HEK293 (cell line): Measurements from ENCODE around the gene AADAT.

Source experiments
- CTCF ChIA-PET: fragments of 350-600 bp; formaldehyde crosslinking; extraction: SDS; loops from one replicate; lab custom pipeline; 2021; ENCODE audit warnings: antibody characterized with exemption; lab: Yijun Ruan, JAX
- POLR2A ChIA-PET: fragments of 300-600 bp; formaldehyde crosslinking; extraction: SDS; loops from one replicate; lab custom pipeline; 2020; ENCODE audit warnings: antibody characterized with exemption, inconsistent platforms; lab: Yijun Ruan, JAX
- H3K27ac ChIP-seq: fragments of 200-500 bp; sonication (Bioruptor generic); 2 replicates; pipeline ENCODE4 v1.5.1; 2014; ENCODE audit warnings: low read depth, low read length, control low read depth, inconsistent platforms; ENCODE audit errors: extremely low read depth
- H3K36me3 ChIP-seq, 2 experiments: fragments of 200-500 bp in 1 of 2; sonication (Bioruptor generic) in 1 of 2; 1 replicate in 1 of 2; 2 replicates in 1 of 2; pipeline ENCODE4 v1.5.1; 2014 to 2017; ENCODE audit warnings: inconsistent platforms in 2 of 2, low read length in 2 of 2; ENCODE audit not compliant: control insufficient read depth in 2 of 2, insufficient read depth in 1 of 2
- H3K4me1 ChIP-seq: fragments of 200-500 bp; sonication (Bioruptor generic); 2 replicates; pipeline ENCODE4 v1.5.1; 2014; ENCODE audit warnings: mild to moderate bottlenecking, low read length, inconsistent platforms; ENCODE audit not compliant: control insufficient read depth, insufficient read depth
- H3K4me3 ChIP-seq: 2 replicates; pipeline ENCODE4 v1.5.1; 2011; ENCODE audit warnings: low read depth, mild to moderate bottlenecking, control low read depth, low read length, moderate library complexity
- H3K9me3 ChIP-seq: fragments of 200-500 bp; sonication (Bioruptor generic); 2 replicates; pipeline ENCODE4 v1.5.1; 2014; ENCODE audit warnings: low read depth, low read length, inconsistent platforms; ENCODE audit not compliant: control insufficient read depth, insufficient read depth
- HOXA7 ChIP-seq: sonication (generic); formaldehyde crosslinking; IDR thresholded peaks from 2 replicates; pipeline ENCODE4 v1.8.1; 2022; ENCODE audit warnings: missing genetic modification reagents, borderline replicate concordance
- KLF7 ChIP-seq: fragments of 450-650 bp; formaldehyde crosslinking; IDR thresholded peaks from 2 replicates; pipeline ENCODE4 v1.5.1; 2016; ENCODE audit warnings: missing biosample characterization, missing genetic modification characterization, borderline replicate concordance
- MEIS1 ChIP-seq: sonication (generic); formaldehyde crosslinking; IDR thresholded peaks from 2 replicates; pipeline ENCODE4 v1.8.1; 2022; ENCODE audit warnings: missing genetic modification reagents, mild to moderate bottlenecking, borderline replicate concordance
- RBAK ChIP-seq: fragments of 450-650 bp; formaldehyde crosslinking; IDR thresholded peaks from 2 replicates; pipeline ENCODE4 v1.5.1; 2016; ENCODE audit warnings: missing biosample characterization, missing genetic modification characterization
- TRIM28 ChIP-seq: IDR thresholded peaks from 2 replicates; pipeline ENCODE4 v1.6.1; 2011; ENCODE audit warnings: low read length, control low read depth, borderline replicate concordance
- ZBTB44 ChIP-seq: fragments of 450-650 bp; IDR thresholded peaks from 2 replicates; pipeline ENCODE4 v1.5.1; 2018; ENCODE audit warnings: missing biosample characterization, mild to moderate bottlenecking, missing genetic modification characterization
- ZBTB48 ChIP-seq: fragments of 450-650 bp; formaldehyde crosslinking; IDR thresholded peaks from 2 replicates; pipeline ENCODE4 v1.5.1; 2016; ENCODE audit warnings: missing biosample characterization, missing genetic modification characterization
- ZNF121 ChIP-seq: fragments of 450-650 bp; formaldehyde crosslinking; IDR thresholded peaks from 2 replicates; pipeline ENCODE4 v1.5.1; 2016; ENCODE audit warnings: missing biosample characterization, missing genetic modification characterization
- ZNF354C ChIP-seq: fragments of 450-650 bp; formaldehyde crosslinking; IDR thresholded peaks from 2 replicates; pipeline ENCODE4 v1.5.1; 2016; ENCODE audit warnings: missing biosample characterization, missing genetic modification characterization, low read depth, borderline replicate concordance
- ZNF473 ChIP-seq: fragments of 450-650 bp; formaldehyde crosslinking; IDR thresholded peaks from 2 replicates; pipeline ENCODE4 v1.5.1; 2017; ENCODE audit warnings: missing biosample characterization, missing genetic modification characterization
- ZNF548 ChIP-seq: fragments of 450-650 bp; formaldehyde crosslinking; IDR thresholded peaks from 2 replicates; pipeline ENCODE4 v1.5.1; 2016; ENCODE audit warnings: missing biosample characterization, missing genetic modification characterization
- ZNF571 ChIP-seq: fragments of 450-650 bp; formaldehyde crosslinking; IDR thresholded peaks from 2 replicates; pipeline ENCODE4 v1.5.0; 2017; ENCODE audit warnings: missing biosample characterization, missing genetic modification characterization
- ZNF776 ChIP-seq: fragments of 450-650 bp; formaldehyde crosslinking; IDR thresholded peaks from 2 replicates; pipeline ENCODE4 v1.5.0; 2017; ENCODE audit warnings: missing biosample characterization, missing genetic modification characterization, borderline replicate concordance
- ZSCAN5A ChIP-seq: fragments of 450-650 bp; formaldehyde crosslinking; IDR thresholded peaks from 2 replicates; pipeline ENCODE4 v1.5.1; 2016; ENCODE audit warnings: missing biosample characterization, missing genetic modification characterization
- TF ChIP-seq, protein P1 (sequence below): fragments of 450-650 bp; formaldehyde crosslinking; IDR thresholded peaks from 2 replicates; pipeline ENCODE4 v1.5.1; 2017; ENCODE audit warnings: missing biosample characterization, missing genetic modification characterization
- TF ChIP-seq, protein P2 (sequence below): fragments of 450-650 bp; formaldehyde crosslinking; IDR thresholded peaks from 2 replicates; pipeline ENCODE4 v1.5.0; 2017; ENCODE audit warnings: missing biosample characterization, missing genetic modification characterization, borderline replicate concordance
- TF ChIP-seq, protein P3 (sequence below): fragments of 450-650 bp; formaldehyde crosslinking; IDR thresholded peaks from 2 replicates; pipeline ENCODE4 v1.5.1; 2016; ENCODE audit warnings: missing biosample characterization, missing genetic modification characterization

Gene AADAT

DNA sequence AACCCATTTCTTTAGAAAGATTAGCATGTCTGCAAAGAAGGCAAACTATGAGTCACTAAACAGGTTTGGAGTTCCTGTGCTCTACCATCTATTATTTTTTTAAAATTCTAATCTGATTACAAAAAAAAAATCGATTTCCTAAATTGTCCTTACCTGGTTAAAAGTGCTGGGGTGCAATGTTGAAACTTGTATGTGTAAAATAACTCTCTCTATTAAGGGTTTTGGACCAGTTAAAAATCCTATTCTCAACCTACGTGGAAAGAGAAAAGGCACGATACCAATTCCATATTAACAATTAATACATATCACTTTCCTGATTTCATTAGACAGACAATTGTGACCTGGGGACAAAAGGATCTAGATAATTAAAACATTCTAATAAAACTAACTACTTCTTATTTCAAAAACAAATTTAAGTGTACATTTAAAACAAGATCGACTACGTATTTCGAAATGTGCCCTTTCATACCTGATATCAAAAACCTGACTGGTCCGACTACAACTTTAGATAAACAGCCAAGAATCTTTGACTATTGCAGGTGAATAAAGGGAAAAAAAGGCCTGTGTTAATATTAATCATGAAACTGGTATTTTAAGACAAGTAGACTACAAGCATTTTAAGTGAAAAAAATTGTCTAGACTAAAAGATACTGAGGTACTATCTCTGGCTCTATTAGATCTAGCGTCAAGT lies 21.2 kb downstream of the AADAT start:
- Histone ChIP-seq H3K4me1 (no peaks in the 10 kb centered on the region), H3K4me3 (no peak overlapping the region), H3K36me3 (peaks cover 12 to 73% of the 10 kb centered on the region in 2 experiments), H3K27ac (no peak overlapping the region), H3K9me3 (no peaks in the 10 kb centered on the region)
- POLR2A ChIA-PET = no interaction called here
- CTCF ChIA-PET = interaction anchor here (1.2 to 2.0 kb wide), 2 partner anchors 11 to 258 kb away, joined by 3 to 8 read pairs; no protein-coding TSS in a partner anchor
- no peak for TF ChIP-seq ZNF548
- TF ChIP-seq ZNF473 = no peak
- TF ChIP-seq ZBTB48 (tag by site-specific recombination) = no peak
- no peak for TF ChIP-seq ZSCAN5A (tag by site-specific recombination)
- TF ChIP-seq HOXA7 = no peak
- TF ChIP-seq, protein P1, sequence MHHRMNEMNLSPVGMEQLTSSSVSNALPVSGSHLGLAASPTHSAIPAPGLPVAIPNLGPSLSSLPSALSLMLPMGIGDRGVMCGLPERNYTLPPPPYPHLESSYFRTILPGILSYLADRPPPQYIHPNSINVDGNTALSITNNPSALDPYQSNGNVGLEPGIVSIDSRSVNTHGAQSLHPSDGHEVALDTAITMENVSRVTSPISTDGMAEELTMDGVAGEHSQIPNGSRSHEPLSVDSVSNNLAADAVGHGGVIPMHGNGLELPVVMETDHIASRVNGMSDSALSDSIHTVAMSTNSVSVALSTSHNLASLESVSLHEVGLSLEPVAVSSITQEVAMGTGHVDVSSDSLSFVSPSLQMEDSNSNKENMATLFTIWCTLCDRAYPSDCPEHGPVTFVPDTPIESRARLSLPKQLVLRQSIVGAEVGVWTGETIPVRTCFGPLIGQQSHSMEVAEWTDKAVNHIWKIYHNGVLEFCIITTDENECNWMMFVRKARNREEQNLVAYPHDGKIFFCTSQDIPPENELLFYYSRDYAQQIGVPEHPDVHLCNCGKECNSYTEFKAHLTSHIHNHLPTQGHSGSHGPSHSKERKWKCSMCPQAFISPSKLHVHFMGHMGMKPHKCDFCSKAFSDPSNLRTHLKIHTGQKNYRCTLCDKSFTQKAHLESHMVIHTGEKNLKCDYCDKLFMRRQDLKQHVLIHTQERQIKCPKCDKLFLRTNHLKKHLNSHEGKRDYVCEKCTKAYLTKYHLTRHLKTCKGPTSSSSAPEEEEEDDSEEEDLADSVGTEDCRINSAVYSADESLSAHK = no peak
- TF ChIP-seq MEIS1 = no peak
- TF ChIP-seq ZNF571 = no peak
- TF ChIP-seq, protein P2, sequence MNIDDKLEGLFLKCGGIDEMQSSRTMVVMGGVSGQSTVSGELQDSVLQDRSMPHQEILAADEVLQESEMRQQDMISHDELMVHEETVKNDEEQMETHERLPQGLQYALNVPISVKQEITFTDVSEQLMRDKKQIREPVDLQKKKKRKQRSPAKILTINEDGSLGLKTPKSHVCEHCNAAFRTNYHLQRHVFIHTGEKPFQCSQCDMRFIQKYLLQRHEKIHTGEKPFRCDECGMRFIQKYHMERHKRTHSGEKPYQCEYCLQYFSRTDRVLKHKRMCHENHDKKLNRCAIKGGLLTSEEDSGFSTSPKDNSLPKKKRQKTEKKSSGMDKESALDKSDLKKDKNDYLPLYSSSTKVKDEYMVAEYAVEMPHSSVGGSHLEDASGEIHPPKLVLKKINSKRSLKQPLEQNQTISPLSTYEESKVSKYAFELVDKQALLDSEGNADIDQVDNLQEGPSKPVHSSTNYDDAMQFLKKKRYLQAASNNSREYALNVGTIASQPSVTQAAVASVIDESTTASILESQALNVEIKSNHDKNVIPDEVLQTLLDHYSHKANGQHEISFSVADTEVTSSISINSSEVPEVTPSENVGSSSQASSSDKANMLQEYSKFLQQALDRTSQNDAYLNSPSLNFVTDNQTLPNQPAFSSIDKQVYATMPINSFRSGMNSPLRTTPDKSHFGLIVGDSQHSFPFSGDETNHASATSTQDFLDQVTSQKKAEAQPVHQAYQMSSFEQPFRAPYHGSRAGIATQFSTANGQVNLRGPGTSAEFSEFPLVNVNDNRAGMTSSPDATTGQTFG (tag by site-specific recombination) = no peak
- TF ChIP-seq, protein P3, sequence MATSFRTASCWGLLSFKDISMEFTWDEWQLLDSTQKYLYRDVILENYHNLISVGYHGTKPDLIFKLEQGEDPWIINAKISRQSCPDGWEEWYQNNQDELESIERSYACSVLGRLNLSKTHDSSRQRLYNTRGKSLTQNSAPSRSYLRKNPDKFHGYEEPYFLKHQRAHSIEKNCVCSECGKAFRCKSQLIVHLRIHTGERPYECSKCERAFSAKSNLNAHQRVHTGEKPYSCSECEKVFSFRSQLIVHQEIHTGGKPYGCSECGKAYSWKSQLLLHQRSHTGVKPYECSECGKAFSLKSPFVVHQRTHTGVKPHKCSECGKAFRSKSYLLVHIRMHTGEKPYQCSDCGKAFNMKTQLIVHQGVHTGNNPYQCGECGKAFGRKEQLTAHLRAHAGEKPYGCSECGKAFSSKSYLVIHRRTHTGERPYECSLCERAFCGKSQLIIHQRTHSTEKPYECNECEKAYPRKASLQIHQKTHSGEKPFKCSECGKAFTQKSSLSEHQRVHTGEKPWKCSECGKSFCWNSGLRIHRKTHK (tag by site-specific recombination) = no peak
- TF ChIP-seq ZNF776 (tag by site-specific recombination) = no peak

- POLR2A ChIA-PET = no interaction called here
- no peak overlapping the region for H3K4me3 ChIP-seq
- H3K9me3 ChIP-seq = no peaks in the 10 kb centered on the region
- TF ChIP-seq TRIM28 = no peak
- no peak for TF ChIP-seq KLF7 (tag by site-specific recombination)
- TF ChIP-seq ZNF121 (tag by site-specific recombination) = no peak
- no peak for TF ChIP-seq ZBTB44 (tag by site-specific recombination)
- no peak for TF ChIP-seq RBAK (tag by site-specific recombination)
- TF ChIP-seq ZNF354C (tag by site-specific recombination) = no peak
- no peak overlapping the region for H3K27ac ChIP-seq
- CTCF ChIA-PET = no interaction called here
- H3K36me3 ChIP-seq = peaks cover 11 to 55% of the 10 kb centered on the region in 2 experiments
- H3K4me1 ChIP-seq = no peaks in the 10 kb centered on the region
These were observed 30.3 kb downstream of the AADAT start for GRCh38 chr4:170059421-170059820.
